Peyer's patch (tissue), 4 donors: ENCODE data around the gene NGEF. TPM values are rescaled to one million over a fixed set of nuclear protein-coding genes. Genes with fewer than 3 reads are reported as not detected.

ENCODE experiments used
- DNase-seq, 3 donors: peaks; one replicate each; pipeline ENCODE4 v3.0.0-alpha.2; 2017 to 2019
- H3K27ac ChIP-seq, 4 donors: fragments of 200-600 bp; sonication (generic); one replicate each; pipeline ENCODE4 v1.5.1; 2016 to 2019
- H3K27me3 ChIP-seq, 2 donors: fragments of 200-600 bp; sonication (generic); one replicate each; pipeline ENCODE4 v1.5.1; 2019
- H3K36me3 ChIP-seq, 3 donors: fragments of 200-600 bp; sonication (generic); one replicate each; pipeline ENCODE4 v1.5.1; 2016 to 2019
- H3K4me1 ChIP-seq, 4 donors: fragments of 200-600 bp; sonication (generic); one replicate each; pipeline ENCODE4 v1.5.1; 2016 to 2019
- H3K4me3 ChIP-seq, 4 donors: fragments of 200-600 bp; sonication (generic); 1 replicate in 3 of 4; 2 replicates in 1 of 4; pipeline ENCODE4 v1.5.1; 2016 to 2019; ENCODE audit warnings: mild to moderate bottlenecking in 1 of 4
- H3K9me3 ChIP-seq, 4 donors: fragments of 200-600 bp; sonication (generic); one replicate each; pipeline ENCODE4 v1.5.1; 2016 to 2019; ENCODE audit warnings: mild to moderate bottlenecking in 1 of 4
- CTCF ChIP-seq, 6 experiments: fragments of 450-650 bp in 4 of 6; fragments of 200-600 bp in 2 of 6; sonication (generic) in 1 of 6; IDR thresholded peaks; one replicate each; pipeline ENCODE4 v1.5.1; 2017 to 2019; ENCODE audit warnings: antibody characterized with exemption in 6 of 6, mild to moderate bottlenecking in 3 of 6, moderate library complexity in 1 of 6
- POLR2A ChIP-seq, 2 donors: fragments of 450-650 bp; IDR thresholded peaks; one replicate each; pipeline ENCODE4 v1.5.1; 2017; ENCODE audit warnings: antibody characterized with exemption in 2 of 2, mild to moderate bottlenecking in 2 of 2, moderate library complexity in 2 of 2
- total RNA-seq, 4 donors: library from RNA; depleted of rRNA; stranded (reverse); fragments of >200 nt; gene quantifications; one replicate each; pipeline ENCODE4 v1.1.0, GENCODE V29; 2016

The NGEF gene
- total RNA-seq, 4 donors from 2014 or later = 54.5 to 116 (median 98.1) TPM

GRCh38 chr2:233060501-233060979 is 47.5 kb upstream of the NGEF start:
- Histone ChIP-seq H3K27ac (peak overlapping the region; percentile 75 to 97 (median 82)), H3K36me3 (no peaks in the 10 kb centered on the region), H3K4me3 (peak overlapping the region; percentile 53 to 70 (median 58)), H3K9me3 (no peaks in the 10 kb centered on the region), H3K4me1 (peaks cover 0 to 33% (median 16%) of the 10 kb centered on the region in 4 donors), H3K27me3 (no peaks in the 10 kb centered on the region)
- no peak for DNase-seq
- TF ChIP-seq CTCF (IDR thresholded peaks at IDR 0.05) = no peak
- TF ChIP-seq POLR2A (IDR thresholded peaks at IDR 0.05) = peak in 1 of 2 donors; percentile 6

- peak in 2 of 3 donors; percentile 89 to 91 for DNase-seq
- Histone ChIP-seq H3K4me3 (peak within 1 kb of the TSS; percentile 53 to 70 (median 58)), H3K27ac (peak within 1 kb of the TSS; percentile 75 to 97 (median 82)), H3K27me3 (no peaks in the 10 kb centered on the region), H3K36me3 (no peaks in the 10 kb centered on the region), H3K9me3 (no peaks in the 10 kb centered on the region), H3K4me1 (peaks cover 0 to 32% (median 15%) of the 10 kb centered on the region in 4 donors)
- peak in 1 of 2 donors; percentile 24 for TF ChIP-seq POLR2A (IDR thresholded peaks at IDR 0.05)
- TF ChIP-seq CTCF (IDR thresholded peaks at IDR 0.05) = peak in 2 of 6 experiments; percentile 2 to 5
Observed at GRCh38 chr2:233059797-233060500, 46.9 kb upstream of the NGEF start, which contains the start of gene INPP5D. Gene INPP5D, plus strand, starts transcription at chr2:233060342. Its CDS starts 137 bp downstream, at chr2:233060479.

GRCh38 chr2:233059547-233059796 is 46.4 kb upstream of the NGEF start:
- H3K9me3 ChIP-seq = no peaks in the 10 kb centered on the region
- H3K27me3 ChIP-seq = no peaks in the 10 kb centered on the region
- peaks cover 0 to 28% (median 13%) of the 10 kb centered on the region in 4 donors for H3K4me1 ChIP-seq
- DNase-seq = no peak
- peak overlapping the region; percentile 75 to 97 (median 82) for H3K27ac ChIP-seq
- H3K4me3 ChIP-seq = peak overlapping the region; percentile 53 to 70 (median 58)
- TF ChIP-seq CTCF (IDR thresholded peaks at IDR 0.05) = no peak
- no peak for TF ChIP-seq POLR2A (IDR thresholded peaks at IDR 0.05)
- no peaks in the 10 kb centered on the region for H3K36me3 ChIP-seq

- Histone ChIP-seq H3K27me3 (no peaks in the 10 kb centered on the region), H3K4me3 (no peak overlapping the region), H3K27ac (peak overlapping the region; percentile 75 to 97 (median 82)), H3K9me3 (no peaks in the 10 kb centered on the region), H3K36me3 (no peaks in the 10 kb centered on the region), H3K4me1 (peaks cover 0 to 23% (median 11%) of the 10 kb centered on the region in 4 donors)
- DNase-seq = no peak
- TF ChIP-seq CTCF (IDR thresholded peaks at IDR 0.05) (no peak), POLR2A (IDR thresholded peaks at IDR 0.05) (no peak)
Observed at GRCh38 chr2:233058717-233059546, 45.9 kb upstream of the NGEF start.

- no peaks in the 10 kb centered on the region for H3K9me3 ChIP-seq
- H3K36me3 ChIP-seq = no peaks in the 10 kb centered on the region
- TF ChIP-seq POLR2A (IDR thresholded peaks at IDR 0.05) (no peak), CTCF (IDR thresholded peaks at IDR 0.05) (no peak)
- no peak overlapping the region for H3K4me3 ChIP-seq
- no peak for DNase-seq
- H3K27me3 ChIP-seq = no peaks in the 10 kb centered on the region
- peaks cover 0 to 19% (median 7%) of the 10 kb centered on the region in 4 donors for H3K4me1 ChIP-seq
- H3K27ac ChIP-seq = no peak overlapping the region
Observed at GRCh38 chr2:233056961-233057605, 44.0 kb upstream of the NGEF start.
